DND-41 (cell line): ENCODE data around the gene KCP.
"Not testable (repeated sequence)": the region's sequence is repeated elsewhere in the genome, so short reads cannot be mapped to it uniquely, and the experiment has no call there.

Experiments used
- ATAC-seq: fragments of 200-7000 bp; cut with Tn5 transposase; 3 replicates; pipeline ENCODE4 v1.9.1; 2021; ENCODE audit warnings: low read depth; ENCODE audit not compliant: insufficient read depth
- DNase-seq: peaks from one replicate; pipeline ENCODE4 v3.0.0-alpha.2; 2020
- H2AFZ ChIP-seq: 2 replicates; pipeline ENCODE4 v1.6.0; 2012; ENCODE audit warnings: low read depth, low read length
- H3K27ac ChIP-seq: 2 replicates; pipeline ENCODE4 v1.5.1; 2012; ENCODE audit warnings: low read length, inconsistent platforms
- H3K27me3 ChIP-seq: fragments of 200-600 bp; sonication (generic); 2 replicates; pipeline ENCODE4 v1.6.0; 2012; ENCODE audit warnings: low read length, mild to moderate bottlenecking, inconsistent platforms; ENCODE audit not compliant: insufficient read depth, poor library complexity
- H3K36me3 ChIP-seq: 2 replicates; pipeline ENCODE4 v1.5.1; 2012; ENCODE audit warnings: low read length, inconsistent platforms; ENCODE audit not compliant: insufficient read depth
- H3K4me1 ChIP-seq: 2 replicates; pipeline ENCODE4 v1.5.1; 2012; ENCODE audit warnings: mild to moderate bottlenecking, low read length; ENCODE audit not compliant: insufficient read depth
- H3K4me2 ChIP-seq: 2 replicates; pipeline ENCODE4 v1.6.0; 2012; ENCODE audit warnings: mild to moderate bottlenecking, moderate library complexity, low read length, inconsistent platforms; ENCODE audit not compliant: insufficient read depth
- H3K4me3 ChIP-seq, 2 experiments: fragments of 200-600 bp in 1 of 2; shearing (Covaris generic) in 1 of 2; 2 replicates each; pipeline ENCODE4 v1.5.1; 2012 to 2016; ENCODE audit warnings: inconsistent platforms in 2 of 2, low read length in 2 of 2, mild to moderate bottlenecking in 2 of 2, low read depth in 1 of 2, moderate library complexity in 1 of 2
- H3K79me2 ChIP-seq: 2 replicates; pipeline ENCODE4 v1.6.0; 2012; ENCODE audit warnings: low read length, inconsistent platforms; ENCODE audit not compliant: insufficient read depth
- H3K9ac ChIP-seq: 2 replicates; pipeline ENCODE4 v1.6.0; 2012; ENCODE audit warnings: low read depth, mild to moderate bottlenecking, inconsistent platforms, low read length, moderate library complexity
- H3K9me3 ChIP-seq: 2 replicates; pipeline ENCODE4 v1.5.1; 2012; ENCODE audit warnings: low read length, moderate library complexity, mild to moderate bottlenecking, inconsistent platforms; ENCODE audit not compliant: insufficient read depth, severe bottlenecking
- H4K20me1 ChIP-seq: 2 replicates; pipeline ENCODE4 v1.6.0; 2012; ENCODE audit warnings: low read length; ENCODE audit not compliant: insufficient read depth
- EZH2 ChIP-seq: IDR thresholded peaks from 3 replicates; pipeline ENCODE4 v1.6.1; 2012; ENCODE audit warnings: borderline replicate concordance, low read depth, mild to moderate bottlenecking, moderate library complexity, low read length, inconsistent platforms; ENCODE audit not compliant: severe bottlenecking
- TF ChIP-seq, protein P1 (sequence below): IDR thresholded peaks from 2 replicates; pipeline ENCODE4 v1.5.1; 2012; ENCODE audit warnings: borderline replicate concordance, low read length, moderate library complexity, mild to moderate bottlenecking; ENCODE audit not compliant: poor library complexity, severe bottlenecking; ENCODE audit errors: extremely low read depth

KCP gene

DNA sequence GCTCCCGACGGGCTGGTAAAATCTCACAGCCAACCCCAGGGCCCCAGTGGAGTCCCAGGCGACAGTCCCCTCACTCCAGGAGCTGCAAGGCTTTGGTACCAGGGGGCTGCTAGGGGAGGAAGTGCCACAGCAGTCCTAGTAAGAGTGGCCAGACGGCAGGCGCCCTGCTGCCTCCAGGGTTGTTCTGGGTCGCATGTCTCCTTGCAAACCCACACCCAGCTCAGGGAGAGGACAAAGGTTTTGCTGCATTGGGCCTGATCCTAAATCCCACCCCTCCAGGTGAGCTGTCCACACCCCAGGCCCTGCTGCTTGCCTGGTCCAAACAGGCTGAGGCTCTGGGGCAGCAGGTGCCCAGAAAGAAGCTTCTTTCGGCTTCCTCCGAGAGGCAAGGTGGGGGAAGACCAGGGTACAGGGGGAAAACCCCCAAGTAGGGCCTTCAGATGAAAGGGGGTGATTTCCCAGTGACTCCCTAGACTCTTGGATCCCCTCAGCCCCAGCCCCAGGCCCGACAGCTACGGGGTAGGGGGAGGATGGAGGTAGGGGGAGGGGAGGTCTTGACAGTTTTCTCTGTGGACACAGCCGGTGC, 4.2 kb upstream of the KCP start:
- Histone ChIP-seq H3K4me2 (no peak overlapping the region), H3K27ac (no peak overlapping the region), H4K20me1 (no peaks in the 10 kb centered on the region), H3K36me3 (no peaks in the 10 kb centered on the region), H3K4me3 (no peak overlapping the region), H3K79me2 (no peaks in the 10 kb centered on the region), H3K9ac (no peak overlapping the region), H3K9me3 (no peaks in the 10 kb centered on the region), H3K4me1 (no peaks in the 10 kb centered on the region), H2AFZ (no peak overlapping the region), H3K27me3 (no peaks in the 10 kb centered on the region)
- no peak for ATAC-seq
- TF ChIP-seq, protein P1, sequence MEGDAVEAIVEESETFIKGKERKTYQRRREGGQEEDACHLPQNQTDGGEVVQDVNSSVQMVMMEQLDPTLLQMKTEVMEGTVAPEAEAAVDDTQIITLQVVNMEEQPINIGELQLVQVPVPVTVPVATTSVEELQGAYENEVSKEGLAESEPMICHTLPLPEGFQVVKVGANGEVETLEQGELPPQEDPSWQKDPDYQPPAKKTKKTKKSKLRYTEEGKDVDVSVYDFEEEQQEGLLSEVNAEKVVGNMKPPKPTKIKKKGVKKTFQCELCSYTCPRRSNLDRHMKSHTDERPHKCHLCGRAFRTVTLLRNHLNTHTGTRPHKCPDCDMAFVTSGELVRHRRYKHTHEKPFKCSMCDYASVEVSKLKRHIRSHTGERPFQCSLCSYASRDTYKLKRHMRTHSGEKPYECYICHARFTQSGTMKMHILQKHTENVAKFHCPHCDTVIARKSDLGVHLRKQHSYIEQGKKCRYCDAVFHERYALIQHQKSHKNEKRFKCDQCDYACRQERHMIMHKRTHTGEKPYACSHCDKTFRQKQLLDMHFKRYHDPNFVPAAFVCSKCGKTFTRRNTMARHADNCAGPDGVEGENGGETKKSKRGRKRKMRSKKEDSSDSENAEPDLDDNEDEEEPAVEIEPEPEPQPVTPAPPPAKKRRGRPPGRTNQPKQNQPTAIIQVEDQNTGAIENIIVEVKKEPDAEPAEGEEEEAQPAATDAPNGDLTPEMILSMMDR: no peak
- no peak for TF ChIP-seq EZH2
- DNase-seq: no peak

DNA sequence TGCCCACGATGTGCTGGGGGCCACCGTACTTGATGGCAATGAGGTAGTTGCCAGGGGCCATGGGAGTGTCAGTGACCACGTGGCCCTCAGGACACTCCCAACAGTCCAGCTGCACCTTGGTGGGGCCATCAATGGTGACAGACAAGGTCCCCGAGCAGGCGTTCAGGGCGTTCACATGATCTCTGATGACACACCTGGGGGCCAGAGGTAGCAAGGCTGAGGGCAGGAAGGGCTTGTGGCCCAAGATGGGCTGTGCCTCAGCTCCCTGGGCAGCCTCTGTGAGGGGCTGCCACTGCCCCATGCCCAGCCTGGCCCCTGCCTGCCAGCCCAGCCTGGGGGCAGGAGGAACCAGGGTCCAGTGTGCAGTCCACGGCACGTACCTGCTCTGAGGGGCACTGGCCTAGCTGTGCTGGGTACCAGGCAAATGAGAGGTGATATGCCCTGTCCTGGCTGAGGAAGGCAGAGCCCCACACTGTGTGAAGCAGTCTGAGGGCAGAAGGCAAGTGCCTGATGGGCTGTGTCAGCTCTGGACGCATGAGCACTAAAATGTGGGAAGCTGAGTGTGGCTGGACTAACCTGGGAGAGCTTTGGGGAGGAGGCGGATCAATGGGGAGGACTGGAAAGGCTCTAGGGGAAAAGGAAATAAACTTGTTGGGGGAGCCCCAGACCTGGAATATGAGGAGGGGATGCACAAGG, 3.5 kb upstream of the KCP start:
- ATAC-seq (no peak), DNase-seq (no peak)
- Histone ChIP-seq H3K27me3 (no peaks in the 10 kb centered on the region), H2AFZ (no peak overlapping the region), H3K4me2 (no peak overlapping the region), H3K4me1 (no peaks in the 10 kb centered on the region), H4K20me1 (no peaks in the 10 kb centered on the region), H3K4me3 (no peak overlapping the region), H3K27ac (no peak overlapping the region), H3K79me2 (no peaks in the 10 kb centered on the region), H3K9ac (no peak overlapping the region), H3K9me3 (no peaks in the 10 kb centered on the region), H3K36me3 (no peaks in the 10 kb centered on the region)
- TF ChIP-seq EZH2: no peak
- TF ChIP-seq, protein P1: no peak

DNA sequence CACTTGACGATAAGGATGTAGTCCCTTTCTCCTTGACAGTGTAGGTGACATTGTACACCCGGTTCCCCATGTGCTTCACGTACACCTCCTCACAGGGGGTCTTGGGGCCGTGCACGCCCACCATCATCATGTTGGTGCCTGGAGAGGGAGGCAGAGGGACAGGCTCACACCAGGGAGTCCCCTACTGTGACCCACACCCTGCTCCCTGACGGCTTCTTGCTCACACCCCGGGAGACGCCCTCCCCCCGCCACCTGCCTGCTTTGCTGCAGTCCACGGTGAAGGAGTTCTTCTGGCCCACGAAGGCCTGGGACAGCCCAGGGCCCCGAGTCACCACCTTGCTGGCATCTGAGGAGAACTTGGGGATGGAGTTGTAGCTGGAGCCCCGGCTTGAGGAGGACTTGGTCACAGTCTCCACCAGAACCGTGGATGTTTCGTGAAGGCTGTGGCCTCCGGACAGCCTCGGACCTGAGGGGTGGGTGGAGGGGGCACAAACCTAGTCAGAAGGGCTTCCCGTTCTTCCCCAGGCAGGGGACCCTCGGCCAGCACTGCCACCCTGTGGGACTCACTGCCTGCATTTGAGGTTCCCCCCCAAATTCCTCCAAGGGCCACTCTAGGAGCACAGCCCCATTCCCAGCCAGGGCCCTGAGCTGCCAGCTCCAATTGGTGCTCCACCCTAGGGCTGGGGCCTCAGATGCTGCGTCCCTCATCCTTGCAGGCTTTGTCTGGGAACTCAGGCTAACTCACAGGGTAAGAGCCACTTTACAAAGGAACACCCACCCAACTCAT, 2.4 kb upstream of the KCP start:
- not testable (repeated sequence) for H2AFZ ChIP-seq, H3K27me3 ChIP-seq, H3K4me2 ChIP-seq, H3K79me2 ChIP-seq, ATAC-seq, DNase-seq, H3K4me3 ChIP-seq, H3K36me3 ChIP-seq, H3K9ac ChIP-seq, H3K4me1 ChIP-seq, H3K27ac ChIP-seq, H4K20me1 ChIP-seq, H3K9me3 ChIP-seq

DNA sequence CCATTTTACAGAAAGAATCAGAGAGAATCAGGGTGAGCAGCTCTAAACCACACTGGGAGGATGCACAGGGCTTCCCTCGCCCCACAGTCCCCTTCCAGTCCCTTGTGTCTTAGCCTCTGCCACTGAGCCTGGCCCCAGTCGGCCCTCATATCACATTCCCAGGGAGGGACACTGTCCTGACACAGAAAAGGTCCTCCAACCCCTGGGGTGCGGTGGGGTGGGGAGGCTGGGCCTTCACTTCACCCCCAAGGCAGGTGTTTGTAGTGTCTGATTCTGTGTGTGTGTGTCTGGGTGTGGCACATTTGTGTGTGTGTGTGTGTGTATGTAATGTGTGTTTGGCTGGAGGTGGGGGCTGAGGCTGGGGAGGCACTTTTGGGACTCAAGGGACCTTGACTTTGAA, 1.8 kb upstream of the KCP start:
- H3K4me1 ChIP-seq: no peaks in the 10 kb centered on the region
- no peak for TF ChIP-seq EZH2
- TF ChIP-seq, protein P1: no peak
- no peak overlapping the region for H3K9ac ChIP-seq
- no peaks in the 10 kb centered on the region for H3K27me3 ChIP-seq
- H3K36me3 ChIP-seq: no peaks in the 10 kb centered on the region
- DNase-seq (no peak), ATAC-seq (no peak)
- H3K4me2 ChIP-seq: no peak overlapping the region
- H3K79me2 ChIP-seq: no peaks in the 10 kb centered on the region
- no peak overlapping the region for H3K4me3 ChIP-seq
- H2AFZ ChIP-seq: no peak overlapping the region
- H3K9me3 ChIP-seq: no peaks in the 10 kb centered on the region
- no peak overlapping the region for H3K27ac ChIP-seq
- no peaks in the 10 kb centered on the region for H4K20me1 ChIP-seq
